NCI-H146 treated with DMSO at 0.1 percent for 48 hours (cell line): ENCODE results near the gene LCP2.

ENCODE experiments used
- DNase-seq: peaks from one replicate; lab custom pipeline; 2025; ENCODE audit not compliant: unreplicated experiment; lab: John Stamatoyannopoulos, UW

LCP2 gene

DNA sequence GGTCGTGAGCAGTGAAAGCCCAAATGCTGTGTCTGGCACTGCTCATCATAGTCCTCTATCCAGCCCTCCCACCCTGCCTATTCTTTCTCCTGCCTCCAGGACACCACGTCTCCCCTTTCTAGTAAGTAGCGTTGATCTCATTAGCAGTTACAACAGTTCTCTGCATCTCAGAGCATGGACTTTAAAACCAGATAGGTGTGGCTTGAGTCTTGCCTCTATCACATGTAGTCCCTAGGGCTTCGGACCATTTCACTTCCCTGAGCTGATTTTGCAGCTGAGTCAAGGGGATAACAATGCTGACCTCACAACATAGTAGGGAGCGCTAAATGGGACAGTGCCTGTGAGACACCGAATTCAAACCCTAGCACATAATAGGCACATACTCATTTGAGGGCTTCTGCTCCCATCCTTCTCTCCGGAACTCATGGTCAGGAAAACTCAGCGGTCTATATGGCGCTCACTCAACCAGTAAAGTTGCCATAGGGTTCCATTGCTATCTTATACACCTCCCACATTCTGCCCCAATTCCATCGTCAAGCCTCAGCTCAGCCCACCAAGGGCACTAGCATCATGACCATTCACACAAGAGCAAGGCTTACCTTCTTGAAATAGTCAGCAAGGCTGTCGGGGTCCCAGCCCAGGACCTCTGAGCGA is 515 bp downstream of the LCP2 start:
- no peak for DNase-seq

DNA sequence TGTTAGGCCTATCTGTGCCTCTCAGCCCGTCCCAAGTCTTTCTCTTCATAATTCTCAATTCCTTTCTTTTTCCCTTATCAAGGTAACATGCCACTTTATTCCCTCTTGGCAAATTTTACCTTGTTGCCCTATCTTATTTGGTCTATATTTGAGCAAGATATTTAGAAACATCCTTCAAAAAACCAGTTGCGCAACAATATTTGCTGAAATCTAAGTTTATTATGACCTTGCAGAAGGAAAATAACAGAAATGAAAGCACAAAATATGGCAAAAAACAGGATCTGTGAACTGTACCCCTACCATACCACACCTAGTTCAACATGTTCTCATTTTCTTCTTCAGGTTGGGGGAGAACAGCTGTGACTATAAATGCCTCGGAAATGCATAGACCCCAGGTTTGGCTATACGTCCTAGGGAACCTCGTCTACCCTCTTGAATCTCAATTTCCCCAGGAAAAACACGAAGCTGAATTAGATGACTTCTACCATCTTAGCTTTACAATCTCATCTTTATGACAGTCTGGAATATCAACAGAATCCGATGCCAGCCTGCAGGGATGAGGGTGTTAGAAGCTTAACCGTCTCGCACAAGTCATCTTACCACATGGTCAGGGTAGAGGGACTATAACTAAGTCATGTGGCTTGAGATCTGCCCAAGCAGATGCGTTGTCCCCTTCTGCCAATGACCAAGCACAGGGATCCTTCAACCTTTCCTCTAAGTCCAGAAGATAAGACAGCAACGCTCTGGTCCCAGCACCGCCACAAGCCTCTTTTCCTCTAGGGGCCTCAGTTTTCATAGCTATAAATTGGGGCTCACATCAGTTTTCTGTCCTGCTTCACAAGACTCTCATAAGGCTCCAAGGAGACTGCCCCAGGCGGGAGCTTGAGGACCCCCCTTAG is 1.3 kb downstream of the LCP2 start:
- DNase-seq = no peak

DNA sequence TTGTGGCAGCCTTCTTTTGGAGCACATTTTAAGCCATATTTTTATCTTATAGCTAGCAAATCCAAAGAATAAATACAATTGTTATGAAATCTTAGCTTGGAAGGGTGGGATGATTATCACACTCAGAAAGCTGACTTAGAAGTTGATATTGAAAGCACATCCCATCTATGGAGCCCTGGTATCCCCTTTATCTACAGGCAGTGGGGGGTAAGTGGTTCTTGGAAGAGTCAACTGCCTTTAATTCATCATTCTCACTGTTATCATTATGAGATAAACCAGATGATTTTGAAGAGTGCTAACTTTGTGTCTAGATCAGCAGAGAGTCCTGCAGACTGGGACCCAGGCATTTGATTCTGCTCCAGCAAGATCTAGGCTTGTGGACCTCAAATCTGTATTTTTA is 3.0 kb downstream of the LCP2 start:
- DNase-seq = no peak

DNA sequence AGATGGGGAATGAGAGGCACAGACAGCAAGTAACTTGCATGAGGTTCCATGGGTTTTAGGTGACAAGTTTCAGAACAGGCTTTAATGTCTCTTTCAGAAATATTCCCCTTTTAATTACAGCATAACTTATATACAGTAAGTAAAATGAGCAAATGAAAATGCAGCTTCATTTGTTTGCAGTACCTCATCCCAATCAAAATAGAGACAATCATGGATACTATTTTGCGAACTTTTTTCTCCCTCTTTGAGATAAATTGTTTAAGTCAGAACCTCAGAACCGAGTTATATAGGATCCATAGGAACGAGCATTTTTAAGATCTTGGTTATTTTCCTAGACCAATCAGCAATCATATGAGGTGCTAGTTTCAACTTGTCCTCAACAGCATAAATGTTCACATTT is 3.5 kb downstream of the LCP2 start:
- DNase-seq = no peak

DNA sequence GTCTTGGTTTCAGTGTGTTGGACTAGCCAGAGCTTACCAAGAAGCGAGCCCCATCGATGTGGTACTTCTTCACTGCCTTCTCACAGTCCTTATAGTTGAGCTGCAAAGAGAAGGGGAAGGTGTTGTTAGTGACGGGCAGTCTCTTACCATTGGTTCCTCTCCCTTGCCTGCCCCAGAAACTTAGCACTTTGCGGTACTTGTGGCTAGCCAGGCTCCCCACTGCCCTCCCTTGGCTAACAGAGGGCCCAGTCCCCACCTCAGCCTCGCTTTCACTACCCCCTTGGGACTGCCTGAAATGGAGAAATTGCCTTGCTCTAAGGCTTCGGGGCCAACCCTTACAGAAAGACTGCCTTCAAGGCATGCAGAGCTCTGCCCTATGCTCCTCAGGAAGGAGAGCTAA is 4.3 kb downstream of the LCP2 start:
- no peak for DNase-seq

DNA sequence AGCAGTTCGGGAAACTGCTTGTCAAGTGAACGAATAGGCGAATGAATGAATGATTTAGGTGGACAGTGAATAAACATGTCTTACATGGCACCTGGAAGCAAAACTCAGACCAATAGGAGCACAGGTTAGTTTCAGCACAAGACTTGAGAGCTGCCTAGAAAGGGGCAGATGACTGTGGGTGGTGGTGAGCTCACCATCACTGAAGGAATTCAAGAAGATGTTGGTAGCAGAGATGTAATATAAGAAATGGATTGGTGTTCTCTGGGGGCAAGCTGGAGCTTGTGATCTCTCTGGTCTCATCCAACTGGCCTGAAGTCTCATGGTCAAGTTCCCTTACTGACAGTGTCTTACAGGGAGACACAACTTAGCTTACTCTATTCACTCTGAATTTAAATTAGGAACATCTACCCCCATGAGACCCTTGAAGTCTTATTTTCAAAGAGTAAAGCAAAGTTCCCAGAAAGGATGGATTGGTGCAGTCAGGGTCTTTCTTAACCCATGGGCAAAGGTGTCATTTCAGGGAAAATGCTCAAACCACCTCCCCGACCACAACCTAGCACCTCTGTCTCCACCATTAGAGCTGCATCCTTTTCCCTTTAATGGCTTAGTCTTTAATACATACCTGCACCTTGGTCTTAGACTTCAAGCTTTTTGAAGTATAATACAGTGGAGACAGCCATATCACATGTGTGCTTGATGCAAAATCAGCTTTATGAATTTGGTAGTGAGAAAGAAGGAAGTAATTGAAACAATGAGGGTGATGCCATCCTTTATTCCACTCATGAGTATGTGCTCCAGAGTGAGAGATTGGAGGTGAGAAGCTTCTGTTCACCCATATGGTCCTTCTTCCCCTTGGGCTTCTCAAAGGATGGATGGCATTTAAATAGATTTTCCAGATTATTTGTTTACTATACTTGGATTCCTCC is 5.1 kb downstream of the LCP2 start:
- no peak for DNase-seq

DNA sequence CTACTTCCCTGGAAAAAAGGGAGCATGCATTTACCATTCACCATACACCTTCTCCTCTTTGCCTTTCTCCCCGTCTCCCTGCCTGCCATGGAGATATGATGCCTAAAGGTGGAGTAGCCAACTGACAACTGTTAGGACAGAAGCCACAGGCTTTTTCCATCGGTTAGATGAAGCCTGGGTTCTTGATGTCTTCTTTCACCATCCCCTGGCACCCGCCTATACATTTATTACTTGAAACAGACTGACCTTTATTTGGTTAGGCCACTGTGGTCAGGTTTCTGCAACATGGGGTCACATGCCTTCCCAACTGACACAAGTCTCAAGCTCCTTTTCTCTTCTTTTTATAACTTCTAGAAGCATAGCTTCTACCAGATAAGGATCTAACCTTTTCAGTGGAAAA is 7.1 kb downstream of the LCP2 start:
- DNase-seq = no peak

DNA sequence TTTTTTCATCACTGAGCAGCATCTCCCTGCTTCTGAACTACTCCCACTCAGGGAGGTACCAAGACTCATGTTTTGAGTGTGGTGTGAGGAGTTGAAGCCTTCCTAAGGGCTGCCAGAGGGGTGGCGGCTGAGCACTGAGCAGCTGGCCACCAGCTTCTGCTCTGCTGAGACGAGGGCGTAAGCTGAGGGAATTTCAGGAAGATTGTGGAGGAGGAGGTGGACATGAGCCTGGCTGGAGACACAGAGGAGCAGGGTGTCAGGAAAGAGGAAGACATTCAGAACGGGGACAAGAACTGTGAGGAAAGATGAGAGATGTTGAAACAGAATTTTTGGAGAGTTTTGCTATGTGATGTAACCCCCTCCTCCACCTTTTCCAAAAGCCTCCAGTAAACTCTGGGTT is 7.8 kb downstream of the LCP2 start:
- no peak for DNase-seq

DNA sequence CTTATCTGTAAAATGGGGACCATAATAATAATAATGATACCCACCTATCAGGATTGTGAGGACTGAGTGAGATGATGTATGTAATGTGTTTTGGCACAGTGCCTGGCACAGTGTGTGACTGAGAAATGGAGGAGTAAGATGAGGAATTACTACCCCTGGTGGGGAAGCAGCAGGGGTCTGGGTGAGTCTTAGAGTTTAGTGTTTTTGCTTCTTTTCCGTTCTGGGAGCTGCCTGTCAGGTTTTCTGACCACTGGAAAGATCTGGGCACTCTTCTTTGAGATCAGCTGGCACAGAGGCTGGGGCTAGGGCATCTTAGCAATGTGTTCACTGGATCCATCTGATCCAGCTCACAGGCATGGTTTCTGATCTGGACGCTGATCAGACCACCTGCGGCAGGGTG is 8.5 kb downstream of the LCP2 start:
- no peak for DNase-seq

DNA sequence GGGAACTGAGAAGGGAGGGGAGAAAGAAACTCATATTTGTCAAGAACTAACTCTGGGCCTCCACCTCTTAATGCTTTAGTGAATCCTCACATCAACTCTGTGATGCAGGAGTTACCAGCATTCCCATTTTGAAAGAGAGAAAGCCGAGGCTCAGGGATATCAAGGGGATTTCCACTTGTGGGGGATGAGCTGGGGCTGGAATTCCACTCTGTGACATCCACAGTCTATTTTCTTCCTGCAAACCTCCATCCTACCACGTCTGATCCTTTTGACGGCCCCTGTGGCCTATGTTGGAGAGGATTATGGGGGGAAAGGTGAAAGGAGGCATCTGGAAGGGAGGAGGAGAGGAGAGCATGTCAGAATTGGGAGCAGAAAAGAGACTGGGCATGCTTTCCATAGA is 9.0 kb downstream of the LCP2 start:
- no peak for DNase-seq

DNA sequence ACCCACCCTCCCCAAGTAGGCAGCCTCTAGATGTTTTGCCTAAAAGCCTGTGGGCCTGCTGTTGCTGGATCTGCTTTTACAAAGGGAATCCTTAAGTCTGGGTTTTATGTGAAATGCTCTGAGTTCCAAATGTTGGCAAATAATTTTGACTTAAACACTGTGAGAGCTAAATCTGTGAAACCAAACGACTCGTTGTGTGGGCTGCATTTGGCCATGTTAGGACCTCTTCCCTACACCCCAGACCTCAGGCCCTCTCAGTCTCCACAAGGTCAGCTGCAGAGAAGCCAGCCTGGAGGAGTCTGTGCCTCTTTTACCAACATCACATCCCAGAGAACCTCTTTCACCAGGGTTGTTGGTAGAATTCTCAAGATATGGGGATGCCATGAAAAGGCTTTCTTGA is 9.4 kb downstream of the LCP2 start:
- DNase-seq = no peak

DNA sequence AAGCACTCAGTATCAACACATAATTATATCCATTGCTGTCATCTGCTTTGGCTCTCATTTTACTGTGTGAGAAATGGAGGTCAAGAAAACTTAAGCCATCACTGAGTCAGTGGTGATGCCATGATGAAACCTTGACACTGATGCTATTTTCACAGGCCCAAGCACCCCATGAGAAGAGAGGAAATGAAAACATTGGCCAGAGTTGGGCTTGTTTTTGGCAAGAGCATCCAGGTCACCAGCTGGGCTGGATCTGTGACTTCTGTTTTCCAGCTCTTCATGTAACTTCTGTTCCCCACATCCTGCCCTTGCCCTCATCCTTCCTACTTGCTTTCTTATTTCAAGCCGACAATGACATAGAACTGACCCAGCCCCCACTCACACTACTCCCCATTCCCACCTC is 10.0 kb downstream of the LCP2 start:
- no peak for DNase-seq

DNA sequence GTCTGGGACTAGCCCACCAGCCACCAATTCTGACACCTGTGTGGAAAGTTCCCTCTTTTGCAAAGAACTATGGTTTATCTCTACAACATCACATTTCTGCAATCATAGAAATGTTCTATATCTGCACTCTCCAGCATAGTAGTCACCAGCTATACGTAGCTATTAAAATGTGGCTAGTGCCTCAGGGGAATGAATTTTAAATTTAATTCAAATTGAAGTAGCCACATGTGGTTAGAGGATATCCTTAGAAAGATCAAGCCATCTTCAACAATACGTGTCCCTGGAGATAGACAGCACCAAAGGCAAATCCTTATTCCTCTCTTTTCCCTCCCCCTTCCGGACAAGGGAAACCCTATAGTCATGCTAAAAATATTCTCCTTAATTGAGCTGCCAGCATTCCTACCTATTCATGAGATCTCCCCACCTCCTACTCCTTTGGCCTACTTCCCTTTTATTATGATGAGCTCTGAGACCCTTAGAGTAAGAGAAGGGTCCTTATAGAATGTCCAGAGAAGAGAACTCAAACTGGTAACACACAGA is 11.1 kb downstream of the LCP2 start:
- DNase-seq = no peak

DNA sequence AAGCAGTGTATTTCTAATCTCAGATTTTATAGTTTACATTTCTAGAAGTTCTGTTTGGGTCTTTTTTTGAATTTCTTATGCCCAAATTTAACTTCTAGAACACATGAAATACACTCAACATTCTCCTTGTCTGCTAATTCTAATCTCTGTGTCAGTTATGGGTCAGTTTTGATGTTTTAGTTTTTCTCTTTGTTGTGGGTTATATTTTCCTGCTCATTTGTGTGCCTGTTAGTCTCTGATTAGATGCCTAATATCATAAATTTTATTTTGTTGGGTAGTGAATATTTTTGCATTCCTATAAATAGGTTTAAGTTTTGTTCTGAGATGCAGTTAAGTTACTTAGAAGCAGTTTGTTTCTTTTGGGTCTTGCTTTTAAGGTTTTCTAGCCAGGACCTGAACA is 12.4 kb downstream of the LCP2 start:
- no peak for DNase-seq

DNA sequence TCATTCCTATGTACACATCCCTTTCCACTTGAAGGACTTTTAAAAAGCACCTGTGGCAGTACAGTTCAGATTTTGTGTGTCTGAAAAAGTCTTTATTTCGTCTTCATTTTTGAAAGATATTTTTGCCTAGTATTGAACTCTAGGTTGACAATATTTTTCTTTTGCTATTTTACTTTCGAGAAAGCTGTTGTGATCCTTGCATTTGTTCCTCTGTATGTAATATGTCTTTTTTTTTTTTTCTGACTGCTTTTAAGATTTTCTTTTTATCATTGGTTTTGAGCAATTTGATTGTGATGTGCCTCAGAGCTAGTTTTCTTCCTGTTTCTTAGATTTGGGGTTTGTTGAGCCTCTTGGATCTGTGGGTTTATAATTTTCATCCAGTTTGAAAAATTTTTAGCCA is 13.3 kb downstream of the LCP2 start:
- DNase-seq = no peak

DNA sequence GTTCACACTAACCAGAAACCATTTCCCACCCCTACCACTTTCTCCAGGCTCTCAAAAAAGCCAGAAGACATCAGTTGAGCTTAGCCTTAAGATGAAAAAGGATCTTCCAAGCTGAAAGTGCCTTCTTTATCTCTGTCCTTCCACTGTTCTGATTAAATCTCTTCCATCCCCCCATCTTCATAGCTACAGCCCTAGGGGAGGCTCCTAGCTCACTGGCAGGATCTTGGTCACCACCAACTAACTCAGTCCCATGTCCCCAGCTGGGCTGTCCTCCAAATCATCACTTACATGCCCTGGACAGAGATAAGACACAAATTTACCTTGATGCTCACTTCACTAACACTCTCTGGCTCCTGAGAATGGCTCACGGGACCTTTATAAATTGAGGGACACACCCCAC is 14.3 kb downstream of the LCP2 start:
- no peak for DNase-seq

DNA sequence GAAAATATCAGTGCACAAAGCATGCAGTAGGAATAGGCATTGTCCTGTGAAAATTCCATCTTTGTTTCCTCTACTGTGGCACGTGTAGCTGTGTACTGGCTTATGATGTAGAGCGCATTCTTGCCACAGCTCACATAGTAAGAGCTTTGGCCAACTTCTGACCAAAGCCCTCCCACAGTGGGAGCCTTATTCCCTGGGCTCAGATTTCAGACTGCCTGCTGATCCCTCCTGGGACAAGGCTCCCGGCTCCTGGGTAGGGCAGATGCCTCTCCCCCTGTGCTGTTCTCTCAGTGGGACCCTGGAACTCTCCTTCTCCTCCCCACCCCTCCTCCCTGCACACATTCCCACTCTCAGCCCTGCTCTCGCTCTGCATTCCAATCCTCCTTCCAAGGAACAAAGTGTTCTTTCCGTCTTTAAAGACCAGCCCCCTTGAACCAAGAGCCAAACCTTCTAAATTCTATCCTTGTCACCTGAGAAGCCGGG is 17.5 kb downstream of the LCP2 start:
- DNase-seq = no peak

DNA sequence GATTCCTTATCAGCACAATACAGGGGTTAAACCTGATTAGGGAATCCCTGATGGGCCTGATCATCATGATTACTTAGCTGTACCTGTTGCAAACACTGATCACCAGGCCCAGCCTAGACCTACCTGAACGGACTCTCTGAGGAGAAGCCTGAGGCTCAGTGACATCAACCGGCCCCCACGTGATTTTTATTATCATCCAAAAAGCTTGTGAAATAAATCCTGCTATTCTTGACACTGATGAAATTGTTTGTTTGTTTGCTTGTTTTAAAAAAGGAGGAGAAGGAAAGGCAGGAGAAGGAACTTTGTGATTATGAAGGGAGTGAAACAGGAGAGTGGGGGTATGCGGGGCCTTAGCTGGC is 18.1 kb downstream of the LCP2 start:
- DNase-seq = no peak

DNA sequence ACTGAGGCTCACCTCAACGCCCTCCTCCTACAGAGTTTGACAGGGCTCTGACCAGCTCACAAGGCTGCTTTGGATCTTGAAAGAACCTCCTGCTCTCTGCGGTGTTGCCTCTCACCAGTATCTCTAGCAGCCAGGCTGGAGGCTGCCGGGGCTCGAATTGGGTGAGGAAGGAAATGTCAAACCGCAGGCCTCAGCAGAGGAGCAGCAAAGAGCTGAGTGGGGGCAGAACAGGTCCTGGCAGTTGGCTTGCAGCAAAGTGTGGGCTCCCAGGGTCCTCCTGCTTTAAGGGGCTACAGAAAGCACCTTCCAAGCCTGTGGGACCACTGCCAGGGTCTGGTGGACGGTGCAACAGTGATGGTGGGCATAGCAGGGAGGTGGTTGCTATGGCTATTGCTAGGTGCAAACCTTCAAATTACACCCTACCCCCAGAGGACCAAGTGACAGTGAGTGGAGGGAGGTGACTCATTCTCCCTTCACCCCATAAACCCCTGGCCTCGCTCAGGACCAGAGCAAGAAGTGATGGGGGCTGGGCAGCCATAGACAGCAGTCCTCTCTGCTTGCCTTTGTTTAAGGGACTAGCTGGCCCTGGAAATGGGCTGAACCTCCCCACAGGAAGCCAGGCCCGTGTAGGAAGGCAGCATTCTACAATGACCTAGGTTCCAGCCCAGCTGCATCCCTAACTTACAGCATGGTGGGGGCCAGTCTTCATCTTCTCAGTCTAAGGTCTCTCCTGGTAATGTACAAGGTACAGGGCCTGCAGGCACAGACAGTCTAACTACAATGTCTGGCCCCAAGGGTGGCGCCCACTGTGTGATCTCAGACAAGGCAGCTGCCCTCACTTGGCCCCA is 18.7 kb downstream of the LCP2 start:
- no peak for DNase-seq

DNA sequence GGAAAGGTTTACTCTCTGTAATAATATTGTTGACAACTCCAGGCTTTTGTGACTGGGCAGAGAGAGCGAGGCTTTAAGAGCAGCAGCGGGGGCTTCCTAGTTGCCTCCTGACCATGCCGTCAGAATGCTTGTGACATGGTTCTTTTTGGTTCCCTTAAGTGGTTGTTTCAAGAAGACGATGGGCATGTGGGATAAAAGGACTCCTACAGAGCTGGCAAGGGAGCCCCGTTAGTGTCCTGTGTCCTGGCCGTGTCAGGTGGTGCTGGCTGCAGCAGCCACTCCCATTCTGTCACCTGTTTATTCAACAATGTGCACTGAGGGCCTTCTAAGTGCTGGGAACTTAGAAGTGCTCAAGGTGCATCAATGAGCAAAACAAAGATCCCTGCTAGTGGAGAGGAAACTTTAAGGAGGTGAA is 19.7 kb downstream of the LCP2 start:
- DNase-seq = no peak
